ENCODE results near the gene DPYD.

DPYD gene

DNA sequence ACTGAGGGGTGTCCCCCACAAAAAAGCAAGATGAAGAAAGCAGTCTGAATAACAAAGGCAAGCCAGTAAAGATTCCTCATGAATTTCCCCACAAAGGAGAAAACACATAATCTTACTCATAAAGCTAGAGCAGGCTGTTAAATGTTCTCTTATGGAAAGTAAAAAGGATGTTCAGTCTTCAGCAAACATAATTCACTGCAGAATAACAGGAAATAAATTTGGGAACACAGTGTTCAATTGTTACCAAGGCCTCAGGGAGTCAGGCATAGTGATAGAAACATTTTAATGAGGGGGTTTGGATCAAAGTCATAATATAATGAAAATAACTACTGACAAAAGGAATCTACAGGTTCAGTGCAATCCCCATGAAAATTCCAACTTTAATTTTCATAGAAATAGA is 297.6 kb downstream of the DPYD start:
- Histone ChIP-seq H3K79me2 (ENCODE audit: insufficient read depth, low read depth) (no peaks in the 10 kb centered on the region), H3K4me2 (no peak overlapping the region), H2AFZ (ENCODE audit: low read depth) (no peak overlapping the region), H3K27ac (no peak overlapping the region), H3K36me3 (ENCODE audit: insufficient read depth) (no peaks in the 10 kb centered on the region), H3K4me3 (IDR thresholded peaks at IDR 0.05; ENCODE audit: insufficient read depth, low read depth, low read length) (no peak overlapping the region), H3K27me3 (ENCODE audit: insufficient read depth, low read depth) (no peaks in the 10 kb centered on the region), H3K9ac (no peak overlapping the region), H4K20me1 (ENCODE audit: insufficient read depth) (no peaks in the 10 kb centered on the region), H3K4me1 (ENCODE audit: low read depth, poor library complexity, severe bottlenecking) (no peaks in the 10 kb centered on the region)
- TF ChIP-seq, protein P1, sequence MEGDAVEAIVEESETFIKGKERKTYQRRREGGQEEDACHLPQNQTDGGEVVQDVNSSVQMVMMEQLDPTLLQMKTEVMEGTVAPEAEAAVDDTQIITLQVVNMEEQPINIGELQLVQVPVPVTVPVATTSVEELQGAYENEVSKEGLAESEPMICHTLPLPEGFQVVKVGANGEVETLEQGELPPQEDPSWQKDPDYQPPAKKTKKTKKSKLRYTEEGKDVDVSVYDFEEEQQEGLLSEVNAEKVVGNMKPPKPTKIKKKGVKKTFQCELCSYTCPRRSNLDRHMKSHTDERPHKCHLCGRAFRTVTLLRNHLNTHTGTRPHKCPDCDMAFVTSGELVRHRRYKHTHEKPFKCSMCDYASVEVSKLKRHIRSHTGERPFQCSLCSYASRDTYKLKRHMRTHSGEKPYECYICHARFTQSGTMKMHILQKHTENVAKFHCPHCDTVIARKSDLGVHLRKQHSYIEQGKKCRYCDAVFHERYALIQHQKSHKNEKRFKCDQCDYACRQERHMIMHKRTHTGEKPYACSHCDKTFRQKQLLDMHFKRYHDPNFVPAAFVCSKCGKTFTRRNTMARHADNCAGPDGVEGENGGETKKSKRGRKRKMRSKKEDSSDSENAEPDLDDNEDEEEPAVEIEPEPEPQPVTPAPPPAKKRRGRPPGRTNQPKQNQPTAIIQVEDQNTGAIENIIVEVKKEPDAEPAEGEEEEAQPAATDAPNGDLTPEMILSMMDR (conservative IDR thresholded peaks at IDR 0.05; ENCODE audit: low read depth, low read length): no peak

DNA sequence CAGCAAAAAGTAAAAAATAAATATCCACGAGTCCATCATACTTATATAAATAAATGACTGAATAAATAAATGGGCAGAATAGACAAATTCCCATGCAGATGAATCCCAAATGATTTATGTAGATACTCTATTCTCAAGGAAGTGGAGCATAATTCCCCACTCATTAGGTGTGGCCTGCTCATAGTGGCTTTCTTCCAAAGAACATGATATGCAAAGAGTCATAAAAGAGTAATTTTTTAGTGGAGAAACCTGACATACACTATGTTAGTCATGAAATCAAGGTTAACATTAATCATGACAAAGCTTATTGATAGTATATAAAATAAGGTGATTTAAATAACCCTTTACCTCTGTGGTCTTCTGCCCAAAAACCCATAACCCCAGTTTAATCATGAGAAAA is 298.9 kb downstream of the DPYD start:
- no peak overlapping the region for H3K9ac ChIP-seq
- H2AFZ ChIP-seq (ENCODE audit: low read depth): no peak overlapping the region
- H3K4me2 ChIP-seq: no peak overlapping the region
- no peaks in the 10 kb centered on the region for H3K79me2 ChIP-seq (ENCODE audit: insufficient read depth, low read depth)
- no peak overlapping the region for H3K27ac ChIP-seq
- no peaks in the 10 kb centered on the region for H3K4me1 ChIP-seq (ENCODE audit: low read depth, poor library complexity, severe bottlenecking)
- H4K20me1 ChIP-seq (ENCODE audit: insufficient read depth): no peaks in the 10 kb centered on the region
- H3K27me3 ChIP-seq (ENCODE audit: insufficient read depth, low read depth): no peaks in the 10 kb centered on the region
- TF ChIP-seq, protein P1 (conservative IDR thresholded peaks at IDR 0.05; ENCODE audit: low read depth, low read length): no peak
- H3K36me3 ChIP-seq (ENCODE audit: insufficient read depth): no peaks in the 10 kb centered on the region
- no peak overlapping the region for H3K4me3 ChIP-seq (IDR thresholded peaks at IDR 0.05; ENCODE audit: insufficient read depth, low read depth, low read length)

DNA sequence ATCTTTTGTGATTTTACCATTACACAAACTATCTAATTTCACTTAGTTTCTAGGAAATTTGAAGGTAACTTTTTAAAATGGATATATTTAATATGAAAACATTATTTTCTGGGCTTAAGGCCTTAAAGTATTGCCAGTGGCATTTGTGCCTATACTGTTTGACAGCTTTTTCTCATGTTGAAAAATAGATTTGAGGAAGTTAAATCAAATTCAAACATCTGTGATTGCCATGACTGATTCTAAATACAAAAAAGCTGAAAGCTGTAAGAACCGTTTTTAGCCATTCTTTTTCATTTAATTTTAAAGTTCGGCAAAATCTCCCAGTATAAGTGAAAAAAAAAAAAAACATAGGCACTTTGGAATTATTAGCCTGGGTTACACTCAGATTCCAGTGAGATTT is 301.1 kb downstream of the DPYD start:
- H3K4me2 ChIP-seq: no peak overlapping the region
- H4K20me1 ChIP-seq (ENCODE audit: insufficient read depth): no peaks in the 10 kb centered on the region
- no peak overlapping the region for H2AFZ ChIP-seq (ENCODE audit: low read depth)
- H3K79me2 ChIP-seq (ENCODE audit: insufficient read depth, low read depth): no peaks in the 10 kb centered on the region
- H3K4me1 ChIP-seq (ENCODE audit: low read depth, poor library complexity, severe bottlenecking): no peaks in the 10 kb centered on the region
- H3K27ac ChIP-seq: no peak overlapping the region
- no peaks in the 10 kb centered on the region for H3K27me3 ChIP-seq (ENCODE audit: insufficient read depth, low read depth)
- H3K4me3 ChIP-seq (IDR thresholded peaks at IDR 0.05; ENCODE audit: insufficient read depth, low read depth, low read length): no peak overlapping the region
- no peak overlapping the region for H3K9ac ChIP-seq
- no peaks in the 10 kb centered on the region for H3K36me3 ChIP-seq (ENCODE audit: insufficient read depth)
- TF ChIP-seq, protein P1 (conservative IDR thresholded peaks at IDR 0.05; ENCODE audit: low read depth, low read length): no peak

DNA sequence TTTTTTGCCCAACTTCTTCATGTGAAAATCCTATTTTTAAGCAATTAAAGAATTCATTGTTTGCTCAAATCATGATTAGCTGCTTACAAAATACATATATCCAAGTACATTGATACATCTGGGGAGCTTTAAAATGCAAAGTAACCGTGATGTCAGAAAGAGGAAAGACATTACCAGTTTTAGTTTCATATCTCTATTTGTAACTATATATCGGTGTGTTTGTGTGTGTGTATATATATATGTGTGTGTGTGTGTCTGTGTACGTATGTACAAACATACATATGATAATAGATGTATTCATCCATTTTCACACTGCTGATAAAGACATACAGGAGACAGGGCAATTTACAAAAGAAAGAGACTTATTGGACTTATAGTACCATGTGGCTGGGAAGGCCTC is 310.1 kb downstream of the DPYD start:
- H3K27me3 ChIP-seq (ENCODE audit: insufficient read depth, low read depth): no peaks in the 10 kb centered on the region
- H3K4me2 ChIP-seq: no peak overlapping the region
- H4K20me1 ChIP-seq (ENCODE audit: insufficient read depth): no peaks in the 10 kb centered on the region
- H2AFZ ChIP-seq (ENCODE audit: low read depth): no peak overlapping the region
- no peak overlapping the region for H3K4me3 ChIP-seq (IDR thresholded peaks at IDR 0.05; ENCODE audit: insufficient read depth, low read depth, low read length)
- no peak overlapping the region for H3K9ac ChIP-seq
- no peaks in the 10 kb centered on the region for H3K79me2 ChIP-seq (ENCODE audit: insufficient read depth, low read depth)
- no peaks in the 10 kb centered on the region for H3K36me3 ChIP-seq (ENCODE audit: insufficient read depth)
- H3K27ac ChIP-seq: no peak overlapping the region
- TF ChIP-seq, protein P1 (conservative IDR thresholded peaks at IDR 0.05; ENCODE audit: low read depth, low read length): no peak
- H3K4me1 ChIP-seq (ENCODE audit: low read depth, poor library complexity, severe bottlenecking): peaks cover 8% of the 10 kb centered on the region
